Occipital lobe (tissue), 2 donors: ENCODE results near the gene GH1. TPM values are rescaled to one million over a fixed set of nuclear protein-coding genes. Genes with fewer than 3 reads are reported as not detected.
"Not testable (repeated sequence)": the region's sequence is repeated elsewhere in the genome, so short reads cannot be mapped to it uniquely, and the experiment has no call there.

Experiments used
- DNase-seq: peaks from one replicate; lab custom pipeline; 2025; lab: John Stamatoyannopoulos, UW
- total RNA-seq: library from RNA; depleted of rRNA; stranded (reverse); fragments of >200 nt; gene quantifications from one replicate; pipeline ENCODE4 v1.2.3, GENCODE V29; 2014

GH1 gene
- total RNA-seq, 1 donor from 2014 or later = not detected

DNA sequence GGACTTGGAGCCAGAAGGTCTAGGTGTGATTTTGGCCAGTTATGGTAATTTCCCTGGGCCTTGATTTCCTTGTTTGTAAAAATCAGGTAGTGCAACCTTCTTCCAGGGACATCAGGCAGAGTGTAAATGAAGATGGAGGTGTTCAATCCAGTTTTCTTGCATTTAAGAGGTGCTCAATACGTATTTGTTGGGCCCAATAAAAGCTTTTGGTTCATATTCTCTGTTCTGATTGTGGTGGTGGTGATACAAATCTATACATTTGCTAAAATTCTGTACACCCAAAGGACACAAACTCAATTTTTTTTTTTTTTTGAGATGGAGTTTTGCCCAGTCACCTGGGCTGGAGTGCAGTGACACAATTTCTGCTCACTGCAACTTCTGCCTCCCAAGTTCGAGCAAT lies 7.5 kb upstream of the GH1 start:
- DNase-seq = no peak

DNA sequence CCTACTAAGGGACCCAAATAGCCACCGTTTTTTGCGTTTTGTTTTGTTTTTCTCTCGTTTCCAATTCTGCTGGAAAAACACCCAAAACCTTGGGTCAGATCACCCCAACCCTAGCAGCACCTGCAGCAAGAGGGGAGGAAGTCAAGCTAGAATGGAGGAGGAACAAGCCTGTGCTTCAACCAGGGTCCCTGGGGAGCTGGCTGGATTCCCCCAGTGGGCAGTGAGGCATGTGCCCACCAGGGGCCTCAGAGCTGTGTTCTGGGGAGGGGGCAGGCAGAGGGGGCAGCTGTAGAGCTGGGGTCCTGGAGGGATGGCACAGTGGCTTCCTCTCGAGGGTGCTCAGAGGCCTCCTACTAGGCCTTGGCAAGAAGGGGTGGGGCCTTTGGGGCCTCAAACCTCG lies 7.0 kb upstream of the GH1 start:
- no peak for DNase-seq

DNA sequence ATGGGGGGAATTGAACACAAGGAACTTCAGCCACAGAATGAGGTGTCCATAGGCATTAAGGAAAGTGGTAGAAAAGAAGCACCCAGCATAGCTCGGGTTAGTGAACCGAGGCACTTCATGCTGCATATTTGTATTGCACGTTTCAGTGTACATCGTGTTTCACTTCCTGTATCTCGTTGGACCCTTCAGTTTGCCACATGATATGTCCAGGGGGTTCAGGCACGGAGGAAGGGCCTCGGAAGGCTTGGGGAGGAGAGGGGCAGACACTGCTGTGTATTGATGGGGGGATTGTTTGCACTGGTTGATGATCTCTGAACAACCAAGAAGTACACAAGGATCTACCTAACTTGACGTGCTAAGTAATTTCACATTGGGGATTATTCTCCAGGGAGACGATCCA lies 3.8 kb upstream of the GH1 start:
- not testable (repeated sequence) for DNase-seq

DNA sequence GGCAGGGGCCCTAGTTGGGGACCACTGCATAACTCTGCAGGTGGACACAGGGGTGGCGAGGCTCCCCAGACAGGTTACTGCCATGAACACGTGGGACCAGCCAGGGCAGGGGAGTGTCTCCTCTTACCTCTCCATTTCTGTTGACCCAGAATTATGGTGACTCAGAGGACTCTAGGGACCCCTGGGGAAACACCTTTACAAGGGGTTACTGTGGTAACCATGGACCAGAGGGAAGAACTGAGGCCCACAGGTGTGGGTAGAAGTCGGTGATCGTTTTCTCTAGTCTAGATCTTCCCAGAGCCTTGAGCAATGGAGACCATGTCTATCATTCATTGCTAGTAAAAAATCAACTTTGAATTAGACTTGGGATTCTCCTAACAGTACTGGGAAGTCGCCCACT lies 2.1 kb upstream of the GH1 start:
- DNase-seq = not testable (repeated sequence)

DNA sequence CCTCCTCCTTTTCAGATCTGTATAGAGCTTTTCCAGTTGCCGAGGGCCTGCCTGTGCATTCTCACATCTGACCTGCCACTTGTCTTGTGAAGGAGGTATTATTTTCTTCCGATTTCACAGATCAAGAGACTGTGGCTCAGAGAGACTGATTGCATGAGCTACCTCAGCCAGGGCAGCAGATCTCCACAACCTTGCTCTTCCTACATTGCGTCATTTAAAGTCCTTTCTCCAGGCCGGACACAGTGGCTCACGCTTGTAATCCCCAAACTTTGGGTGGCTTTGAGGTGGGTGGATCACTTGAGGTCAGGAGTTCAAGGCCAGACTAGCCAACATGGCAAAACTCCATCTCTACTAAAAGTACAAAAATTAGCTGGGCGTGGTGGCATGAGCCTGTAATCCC lies 1.4 kb upstream of the GH1 start:
- not testable (repeated sequence) for DNase-seq

DNA sequence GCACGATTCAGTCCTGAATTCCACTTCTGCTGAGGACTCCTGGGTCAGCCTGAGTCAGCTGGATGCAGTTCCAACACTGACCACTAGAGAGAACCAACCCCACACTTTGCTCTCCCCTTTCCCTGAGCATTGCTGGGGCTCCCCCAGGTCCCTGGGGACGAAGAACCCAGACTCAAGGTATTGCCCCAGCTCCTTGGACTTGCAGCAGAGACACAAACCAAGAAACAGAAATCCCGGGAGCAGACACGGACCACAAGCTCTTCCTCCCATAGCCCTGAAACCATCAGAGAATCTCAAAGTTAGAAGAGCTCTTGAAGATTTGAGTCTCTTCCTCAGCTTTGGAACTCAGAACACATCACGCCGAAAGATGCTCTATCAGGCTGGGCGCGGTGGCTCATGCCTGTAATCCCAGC lies 678 bp upstream of the GH1 start:
- DNase-seq = no peak

DNA sequence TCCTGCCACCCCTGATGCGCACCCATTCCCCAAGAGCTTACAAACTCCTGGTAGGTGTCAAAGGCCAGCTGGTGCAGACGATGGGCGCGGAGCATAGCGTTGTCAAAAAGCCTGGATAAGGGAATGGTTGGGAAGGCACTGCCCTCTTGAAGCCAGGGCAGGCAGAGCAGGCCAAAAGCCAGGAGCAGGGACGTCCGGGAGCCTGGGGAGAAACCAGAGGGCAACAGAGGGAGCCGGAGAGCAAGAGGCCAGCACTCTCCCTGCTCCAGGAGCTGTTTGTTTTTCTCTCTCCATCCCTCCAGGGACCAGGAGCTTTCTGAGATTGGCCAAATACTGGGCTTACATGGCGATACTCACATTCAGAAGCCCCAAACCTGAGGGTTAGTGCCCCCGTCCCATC lies 334 bp downstream of the GH1 start:
- DNase-seq = no peak

DNA sequence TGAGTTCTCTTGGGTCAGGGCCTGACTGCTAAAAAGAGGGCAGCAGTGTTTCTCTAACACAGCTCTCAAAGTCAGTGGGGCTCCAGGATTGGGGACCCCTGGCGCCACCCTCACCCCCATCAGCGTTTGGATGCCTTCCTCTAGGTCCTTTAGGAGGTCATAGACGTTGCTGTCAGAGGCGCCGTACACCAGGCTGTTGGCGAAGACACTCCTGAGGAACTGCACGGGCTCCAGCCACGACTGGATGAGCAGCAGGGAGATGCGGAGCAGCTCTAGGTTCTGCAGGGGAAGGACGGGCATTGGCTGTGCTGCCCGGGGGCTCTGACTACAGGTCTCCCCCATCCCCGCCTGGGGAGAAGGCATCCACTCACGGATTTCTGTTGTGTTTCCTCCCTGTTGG lies 993 bp downstream of the GH1 start:
- DNase-seq = no peak

DNA sequence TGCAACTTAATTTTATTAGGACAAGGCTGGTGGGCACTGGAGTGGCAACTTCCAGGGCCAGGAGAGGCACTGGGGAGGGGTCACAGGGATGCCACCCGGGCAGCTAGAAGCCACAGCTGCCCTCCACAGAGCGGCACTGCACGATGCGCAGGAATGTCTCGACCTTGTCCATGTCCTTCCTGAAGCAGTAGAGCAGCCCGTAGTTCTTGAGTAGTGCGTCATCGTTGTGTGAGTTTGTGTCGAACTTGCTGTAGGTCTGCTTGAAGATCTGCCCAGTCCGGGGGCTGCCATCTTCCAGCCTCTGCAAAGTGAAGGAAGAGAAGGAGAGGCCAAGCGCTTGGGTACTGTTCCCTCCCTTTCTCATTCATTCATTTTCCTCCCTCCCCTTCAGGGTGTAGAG lies 1.4 kb downstream of the GH1 start:
- DNase-seq = not testable (repeated sequence)

DNA sequence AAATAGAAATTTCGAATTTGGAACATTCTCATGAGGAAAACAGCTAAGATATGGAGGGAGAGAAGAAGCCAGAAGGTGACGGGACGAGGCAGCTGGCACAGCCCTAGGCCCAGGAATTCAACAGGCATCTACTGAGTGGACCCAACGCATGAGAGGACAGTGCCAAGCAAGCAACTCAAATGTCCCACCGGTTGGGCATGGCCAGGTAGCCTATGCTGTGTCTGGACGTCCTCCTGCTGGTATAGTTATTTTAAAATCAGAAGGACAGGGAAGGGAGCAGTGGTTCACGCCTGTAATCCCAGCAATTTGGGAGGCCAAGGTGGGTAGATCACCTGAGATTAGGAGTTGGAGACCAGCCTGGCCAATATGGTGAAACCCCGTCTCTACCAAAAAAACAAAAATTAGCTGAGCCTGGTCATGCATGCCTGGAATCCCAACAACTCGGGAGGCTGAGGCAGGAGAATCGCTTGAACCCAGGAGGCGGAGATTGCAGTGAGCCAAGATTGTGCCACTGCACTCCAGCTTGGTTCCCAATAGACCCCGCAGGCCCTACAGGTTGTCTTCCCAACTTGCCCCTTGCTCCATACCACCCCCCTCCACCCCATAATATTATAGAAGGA lies 2.0 kb downstream of the GH1 start:
- DNase-seq = no peak

DNA sequence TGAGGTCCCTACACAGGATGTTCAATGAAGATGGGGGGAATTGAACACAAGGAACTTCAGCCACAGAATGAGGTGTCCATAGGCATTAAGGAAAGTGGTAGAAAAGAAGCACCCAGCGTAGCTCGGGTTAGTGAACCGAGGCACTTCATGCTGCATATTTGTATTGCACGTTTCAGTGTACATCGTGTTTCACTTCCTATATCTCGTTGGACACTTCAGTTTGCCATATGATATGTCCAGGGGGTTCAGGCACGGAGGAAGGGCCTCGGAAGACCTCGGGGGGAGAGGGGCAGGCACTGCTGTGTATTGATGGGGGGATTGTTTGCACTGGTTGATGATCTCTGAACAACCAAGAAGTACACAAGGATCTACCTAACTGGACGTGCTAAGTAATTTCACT lies 2.9 kb downstream of the GH1 start:
- not testable (repeated sequence) for DNase-seq

DNA sequence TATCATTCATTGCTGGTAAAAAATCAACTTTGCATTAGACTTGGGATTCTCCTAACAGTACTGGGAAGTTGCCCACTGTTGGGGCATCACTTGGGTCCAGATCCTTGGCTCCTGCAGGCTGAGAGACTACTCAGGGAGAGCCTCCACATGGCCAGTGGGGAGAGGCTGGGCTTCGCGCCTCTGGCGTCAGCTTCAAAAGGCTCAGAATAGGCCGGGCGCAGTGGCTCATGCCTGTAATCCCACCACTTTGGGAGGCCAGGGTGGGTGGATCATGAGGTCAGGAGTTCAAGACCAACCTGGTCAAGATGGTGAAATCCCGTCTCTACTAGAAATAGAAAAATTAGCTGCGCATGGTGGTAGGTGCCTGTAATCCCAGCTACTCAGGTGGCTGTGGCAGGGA lies 4.2 kb downstream of the GH1 start:
- no peak for DNase-seq

DNA sequence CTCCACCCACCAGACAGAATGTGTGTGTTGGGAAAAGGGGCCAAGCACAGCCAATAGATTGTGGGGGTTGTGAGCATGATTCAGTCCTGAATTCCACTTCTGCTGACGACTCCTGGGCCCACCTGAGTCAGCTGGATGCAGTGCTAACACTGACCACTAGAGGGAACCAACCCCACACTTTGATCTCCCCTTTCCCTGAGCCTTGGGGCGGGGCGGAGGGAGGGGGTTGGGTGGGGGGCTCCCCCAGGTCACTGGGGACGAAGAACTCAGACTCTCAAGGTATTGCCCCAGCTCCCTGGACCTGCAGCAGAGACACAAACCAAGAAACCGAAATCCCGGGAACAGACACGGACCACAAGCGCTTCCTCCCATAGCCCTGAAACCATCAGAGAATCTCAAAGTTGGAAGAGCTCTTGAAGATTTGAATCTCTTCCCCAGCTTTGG lies 7.0 kb downstream of the GH1 start:
- DNase-seq = no peak

DNA sequence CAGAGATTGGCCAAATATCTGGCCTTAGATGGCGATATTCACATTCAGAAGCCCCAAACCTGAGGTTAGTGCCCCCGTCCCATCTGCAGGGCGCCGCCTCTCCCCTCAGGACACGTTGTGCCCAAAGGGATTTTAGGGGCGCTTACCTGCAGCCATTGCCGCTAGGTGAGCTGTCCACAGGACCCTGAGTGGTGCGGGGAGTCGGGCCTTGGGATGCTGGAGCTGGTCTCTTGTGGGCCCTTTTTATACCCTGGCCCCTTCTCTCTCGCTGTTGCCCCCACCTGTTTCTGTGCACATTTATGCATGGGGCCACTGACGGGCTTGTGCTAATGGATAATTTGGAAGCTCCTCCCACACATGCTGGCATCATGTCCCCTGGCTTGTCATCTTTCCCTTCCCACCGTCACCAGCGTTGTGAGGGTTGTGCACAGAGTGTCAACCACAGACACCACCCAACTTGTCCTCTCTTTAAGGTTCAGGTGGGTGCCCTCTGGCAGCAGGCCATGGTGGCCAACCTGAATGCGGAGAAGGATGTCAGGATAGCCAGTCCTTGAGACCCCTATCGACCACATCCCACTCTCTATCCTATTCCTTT lies 7.5 kb downstream of the GH1 start, which contains the start of gene CSHL1:
TSS of gene CSHL1 (minus strand) at position 218 of the 595 bp plus-strand sequence. CDS start at position 156, 62 bp downstream.
- no peak for DNase-seq

DNA sequence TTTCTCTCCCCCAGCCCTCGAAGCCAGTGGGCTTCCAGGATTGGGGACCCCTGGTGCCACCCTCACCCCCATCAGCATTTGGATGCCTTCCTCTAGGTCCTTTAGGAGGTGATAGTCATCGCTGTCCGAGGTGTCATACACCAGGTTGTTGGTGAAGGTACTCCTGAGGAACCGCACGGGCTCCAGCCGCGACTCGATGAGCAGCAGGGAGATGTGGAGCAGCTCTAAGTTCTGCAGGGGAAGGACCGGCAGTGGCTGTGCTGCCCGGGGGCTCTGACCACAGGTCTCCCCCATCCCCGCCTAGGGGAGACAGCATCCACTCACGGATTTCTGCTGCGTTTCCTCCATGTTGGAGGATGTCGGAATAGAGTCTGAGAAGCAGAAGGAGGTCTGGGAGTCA lies 8.5 kb downstream of the GH1 start:
- DNase-seq = no peak

DNA sequence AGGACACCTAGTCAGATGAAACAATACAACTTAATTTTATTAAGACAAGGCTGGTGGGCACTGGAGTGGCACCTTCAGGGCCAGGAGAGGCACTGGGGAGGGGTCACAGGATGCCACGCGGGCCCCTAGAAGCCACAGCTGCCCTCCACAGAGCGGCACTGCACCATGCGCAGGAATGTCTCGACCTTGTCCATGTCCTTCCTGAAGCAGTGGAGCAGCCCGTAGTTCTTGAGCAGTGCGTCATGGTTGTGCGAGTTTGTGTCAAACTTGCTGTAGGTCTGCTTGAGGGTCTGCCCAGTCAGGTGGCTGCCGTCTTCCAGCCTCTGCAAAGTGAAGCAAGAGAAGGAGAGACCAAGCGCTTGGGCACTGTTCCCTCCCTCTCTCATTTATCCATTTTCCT lies 9.1 kb downstream of the GH1 start:
- DNase-seq = not testable (repeated sequence)

DNA sequence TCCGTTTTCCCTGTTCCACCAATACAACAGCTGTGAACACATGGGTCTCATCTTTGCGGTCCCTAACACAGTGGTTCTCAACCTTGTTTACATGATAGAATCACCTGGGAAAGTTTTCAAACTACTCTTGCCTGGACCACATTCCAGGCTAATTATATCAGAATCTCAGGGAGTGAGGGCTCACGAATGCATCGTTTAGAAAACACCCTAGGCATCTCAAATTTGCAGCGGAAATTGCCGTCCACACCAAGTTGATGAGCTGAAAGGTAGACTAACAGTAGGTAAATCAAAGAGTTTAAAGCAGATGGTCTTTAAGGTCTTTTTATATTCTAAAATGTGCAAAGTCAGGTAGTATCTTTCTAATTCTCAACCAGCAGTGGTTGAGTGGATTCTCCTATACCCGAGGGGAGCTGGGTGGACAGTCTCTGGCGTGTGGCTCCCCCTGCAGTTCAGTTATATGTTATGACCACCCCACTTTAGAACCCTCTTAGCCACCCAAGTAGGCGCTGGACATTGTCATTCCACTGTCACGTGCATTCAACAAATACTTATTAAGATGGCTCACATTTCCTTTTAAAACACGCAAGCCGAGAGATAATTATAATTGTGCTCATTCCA lies 11.4 kb downstream of the GH1 start:
- not testable (repeated sequence) for DNase-seq

DNA sequence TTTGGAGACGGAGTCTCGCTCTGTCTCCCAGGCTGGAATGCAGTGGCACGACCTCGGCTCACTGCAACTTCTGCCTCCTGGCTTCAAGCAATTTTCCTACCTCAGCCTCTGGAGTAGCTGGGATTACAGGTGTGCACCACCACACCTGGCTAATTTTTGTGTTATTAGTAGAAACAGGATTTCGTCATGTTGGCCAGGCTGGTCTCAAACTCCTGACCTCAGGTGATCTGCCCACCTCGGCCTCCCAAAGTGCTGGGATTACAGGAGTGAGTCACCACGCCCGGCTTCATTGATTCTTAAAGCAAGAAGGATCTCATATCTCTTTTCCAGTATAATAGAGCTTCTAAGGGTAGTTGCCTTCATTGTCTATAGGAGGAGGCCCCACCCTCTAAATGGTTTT lies 13.8 kb downstream of the GH1 start:
- DNase-seq = not testable (repeated sequence)

DNA sequence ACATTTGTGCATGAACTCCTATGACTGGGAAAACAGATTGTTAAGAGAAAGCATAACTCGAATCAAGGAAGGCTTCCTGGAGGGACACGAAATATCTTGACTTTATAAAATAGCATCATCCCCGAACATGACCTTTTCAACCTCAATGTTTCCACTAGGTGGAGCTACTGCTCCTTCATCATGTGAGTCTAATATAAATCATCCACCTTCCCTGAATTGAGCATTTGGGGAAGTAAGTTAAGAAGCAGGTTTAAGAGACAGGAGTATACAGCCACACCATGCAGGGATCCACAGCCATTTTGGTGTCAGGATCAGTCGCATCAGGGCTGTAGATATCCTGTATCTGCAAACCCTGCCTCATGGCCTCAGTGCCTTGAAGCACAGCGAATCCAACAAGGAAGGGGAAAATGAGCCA lies 14.8 kb downstream of the GH1 start:
- not testable (repeated sequence) for DNase-seq

DNA sequence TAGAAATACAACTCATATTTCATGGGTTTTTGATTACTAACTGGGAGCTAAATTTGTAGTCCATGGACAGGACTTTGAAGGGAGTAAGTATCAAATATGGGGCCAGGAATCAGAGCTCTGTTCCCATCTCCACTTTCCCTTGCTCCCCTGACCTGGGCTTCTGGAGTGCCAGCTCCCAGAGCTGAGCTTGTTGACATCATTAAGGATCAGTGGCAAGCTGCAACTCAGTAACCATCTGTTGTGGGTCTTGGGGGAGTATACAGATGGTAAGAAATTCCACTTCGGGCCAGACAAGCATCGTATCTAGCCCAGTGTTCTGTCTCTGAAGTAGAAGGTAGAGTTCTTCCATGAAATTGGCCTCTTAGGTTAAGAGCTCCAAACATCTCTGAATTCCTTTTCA lies 16.7 kb downstream of the GH1 start:
- DNase-seq = not testable (repeated sequence)

DNA sequence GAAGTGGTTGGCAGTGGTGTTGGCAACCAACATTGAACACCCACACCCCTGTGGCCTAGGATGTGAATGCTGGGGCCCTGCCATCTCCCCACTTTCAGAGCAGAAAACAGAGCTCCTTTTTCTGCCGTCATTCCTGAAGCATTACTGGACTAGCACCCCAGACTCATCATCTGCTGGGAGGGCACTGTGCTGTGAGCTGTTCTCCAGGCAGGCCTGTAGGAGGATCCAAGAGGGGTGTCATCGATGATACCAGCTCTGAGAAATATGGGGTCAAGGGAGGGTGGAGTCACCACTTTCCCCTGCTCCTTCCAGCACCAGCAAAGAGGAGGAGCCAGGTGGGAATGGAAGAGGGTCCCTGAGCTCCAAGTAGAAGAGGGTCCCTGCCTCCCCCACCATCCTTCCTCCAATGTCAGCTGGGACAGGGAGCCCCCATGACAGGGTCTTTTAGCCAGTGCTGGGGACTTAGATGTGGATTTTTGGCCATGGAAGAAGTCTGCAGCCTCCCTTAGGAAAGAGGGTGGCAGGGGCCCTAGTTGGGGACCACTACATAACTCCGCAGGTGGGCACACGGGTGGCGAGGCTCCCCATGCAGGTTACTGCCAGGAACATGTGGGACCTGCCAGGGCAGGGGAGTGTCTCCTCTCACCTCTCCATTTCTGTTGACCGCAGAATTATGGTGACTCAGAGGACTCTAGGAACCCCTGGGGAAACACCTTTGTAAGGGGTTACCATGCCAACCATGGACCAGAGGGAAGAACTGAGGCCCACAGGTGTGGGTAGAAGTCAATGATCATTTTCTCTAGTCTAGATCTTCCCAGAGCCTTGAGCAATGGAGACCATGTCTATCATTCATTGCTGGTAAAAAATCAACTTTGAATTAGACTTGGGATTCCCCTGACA lies 19.5 kb downstream of the GH1 start:
- not testable (repeated sequence) for DNase-seq
